GM12878 (cell line): ENCODE measurements around the gene DLG2.

Experiments
- CEBPB ChIP-seq, 2 experiments: fragments of 150-350 bp in 1 of 2; IDR thresholded peaks; 2 replicates each; pipeline ENCODE4 v1.6.1; 2012 to 2014; ENCODE audit warnings: low read depth in 2 of 2, low read length in 2 of 2, borderline replicate concordance in 1 of 2, inconsistent platforms in 1 of 2
- ETV6 ChIP-seq, 2 experiments: fragments of 450-650 bp in 1 of 2; IDR thresholded peaks in 1 of 2; conservative IDR thresholded peaks in 1 of 2; 2 replicates each; pipeline ENCODE4 v1.6.1; 2014; ENCODE audit warnings: antibody characterized with exemption in 1 of 2, borderline replicate concordance in 1 of 2, low read depth in 1 of 2, mild to moderate bottlenecking in 1 of 2, moderate library complexity in 1 of 2
- JUND ChIP-seq: IDR thresholded peaks from 2 replicates; pipeline ENCODE4 v1.6.1; 2012; ENCODE audit warnings: low read depth, mild to moderate bottlenecking, low read length, improper control_type of control experiment, moderate library complexity
- POLR2A ChIP-seq: IDR thresholded peaks from 2 replicates; pipeline ENCODE4 v1.6.1; 2011; ENCODE audit warnings: low read depth, mild to moderate bottlenecking, low read length
- RFX5 ChIP-seq: IDR thresholded peaks from 2 replicates; pipeline ENCODE4 v1.6.1; 2011; ENCODE audit warnings: low read depth, low read length, improper control_type of control experiment
- SMAD1 ChIP-seq: fragments of 450-650 bp; IDR thresholded peaks from 2 replicates; pipeline ENCODE4 v1.6.1; 2018; ENCODE audit warnings: mild to moderate bottlenecking, low read depth; ENCODE audit not compliant: partially characterized antibody
- TBL1XR1 ChIP-seq: IDR thresholded peaks from 2 replicates; pipeline ENCODE4 v1.6.1; 2012; ENCODE audit warnings: low read depth, low read length, improper control_type of control experiment
- TF ChIP-seq, protein P1 (sequence below), 3 experiments: IDR thresholded peaks in 2 of 3; conservative IDR thresholded peaks in 1 of 3; 2 replicates each; pipeline ENCODE4 v1.5.1; 2011; ENCODE audit warnings: low read depth in 3 of 3, low read length in 3 of 3, mild to moderate bottlenecking in 3 of 3, control low read depth in 2 of 3, moderate library complexity in 2 of 3, inconsistent platforms in 1 of 3, mixed read lengths in 1 of 3; ENCODE audit not compliant: control insufficient read depth in 2 of 3, insufficient read depth in 1 of 3; ENCODE audit errors: extremely low read depth in 1 of 3

GRCh38 chr11:84384731-84385130, 1242.4 kb downstream of the DLG2 start:
- no peak for TF ChIP-seq TBL1XR1
- no peak for TF ChIP-seq SMAD1
- no peak for TF ChIP-seq POLR2A
- no peak for TF ChIP-seq ETV6 (conservative IDR thresholded peaks at IDR 0.05 in 1 of 2, IDR thresholded peaks at IDR 0.05 in 1 of 2; ENCODE audit: borderline replicate concordance in 1 of 2, low read depth in 1 of 2)
- TF ChIP-seq CEBPB (IDR thresholded peaks at IDR 0.05; ENCODE audit: borderline replicate concordance in 1 of 2, low read depth in 2 of 2, low read length in 2 of 2), result no peak
- TF ChIP-seq, protein P1, sequence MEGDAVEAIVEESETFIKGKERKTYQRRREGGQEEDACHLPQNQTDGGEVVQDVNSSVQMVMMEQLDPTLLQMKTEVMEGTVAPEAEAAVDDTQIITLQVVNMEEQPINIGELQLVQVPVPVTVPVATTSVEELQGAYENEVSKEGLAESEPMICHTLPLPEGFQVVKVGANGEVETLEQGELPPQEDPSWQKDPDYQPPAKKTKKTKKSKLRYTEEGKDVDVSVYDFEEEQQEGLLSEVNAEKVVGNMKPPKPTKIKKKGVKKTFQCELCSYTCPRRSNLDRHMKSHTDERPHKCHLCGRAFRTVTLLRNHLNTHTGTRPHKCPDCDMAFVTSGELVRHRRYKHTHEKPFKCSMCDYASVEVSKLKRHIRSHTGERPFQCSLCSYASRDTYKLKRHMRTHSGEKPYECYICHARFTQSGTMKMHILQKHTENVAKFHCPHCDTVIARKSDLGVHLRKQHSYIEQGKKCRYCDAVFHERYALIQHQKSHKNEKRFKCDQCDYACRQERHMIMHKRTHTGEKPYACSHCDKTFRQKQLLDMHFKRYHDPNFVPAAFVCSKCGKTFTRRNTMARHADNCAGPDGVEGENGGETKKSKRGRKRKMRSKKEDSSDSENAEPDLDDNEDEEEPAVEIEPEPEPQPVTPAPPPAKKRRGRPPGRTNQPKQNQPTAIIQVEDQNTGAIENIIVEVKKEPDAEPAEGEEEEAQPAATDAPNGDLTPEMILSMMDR (IDR thresholded peaks at IDR 0.05 in 2 of 3, conservative IDR thresholded peaks at IDR 0.05 in 1 of 3; ENCODE audit: control insufficient read depth in 2 of 3, extremely low read depth in 1 of 3, insufficient read depth in 1 of 3, low read depth in 3 of 3, low read length in 3 of 3), result peak; percentile 68 to 77 (median 75)
- no peak for TF ChIP-seq JUND
- TF ChIP-seq RFX5, result no peak
